Measurements from ENCODE around the gene ZFYVE26.
"Not testable (repeated sequence)": the region's sequence is repeated elsewhere in the genome, so short reads cannot be mapped to it uniquely, and the experiment has no call there.

Gene ZFYVE26

DNA sequence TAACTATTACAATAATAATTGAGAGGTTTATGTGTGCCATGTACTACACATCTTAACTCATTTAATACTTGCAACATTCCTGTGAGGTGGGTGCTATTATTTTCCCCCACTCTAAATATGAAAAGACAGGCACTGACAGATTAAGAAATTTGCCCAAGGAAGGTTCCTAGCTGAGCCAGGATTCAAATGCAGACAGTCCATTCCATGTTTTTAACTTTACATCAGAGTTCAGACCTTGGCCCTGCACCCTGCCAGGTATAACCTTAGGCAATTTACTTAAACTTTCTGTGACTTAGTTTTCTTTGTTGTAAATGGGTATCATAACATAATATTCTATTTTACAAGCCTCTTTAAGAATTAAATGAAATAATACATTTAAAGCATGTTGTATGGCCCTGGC lies 88.1 kb downstream of the ZFYVE26 start:
- no peak overlapping the region for H3K4me3 ChIP-seq (ENCODE audit: low read depth, low read length)
- no peak for DNase-seq (ENCODE audit: low read depth)
- TF ChIP-seq, protein P1, sequence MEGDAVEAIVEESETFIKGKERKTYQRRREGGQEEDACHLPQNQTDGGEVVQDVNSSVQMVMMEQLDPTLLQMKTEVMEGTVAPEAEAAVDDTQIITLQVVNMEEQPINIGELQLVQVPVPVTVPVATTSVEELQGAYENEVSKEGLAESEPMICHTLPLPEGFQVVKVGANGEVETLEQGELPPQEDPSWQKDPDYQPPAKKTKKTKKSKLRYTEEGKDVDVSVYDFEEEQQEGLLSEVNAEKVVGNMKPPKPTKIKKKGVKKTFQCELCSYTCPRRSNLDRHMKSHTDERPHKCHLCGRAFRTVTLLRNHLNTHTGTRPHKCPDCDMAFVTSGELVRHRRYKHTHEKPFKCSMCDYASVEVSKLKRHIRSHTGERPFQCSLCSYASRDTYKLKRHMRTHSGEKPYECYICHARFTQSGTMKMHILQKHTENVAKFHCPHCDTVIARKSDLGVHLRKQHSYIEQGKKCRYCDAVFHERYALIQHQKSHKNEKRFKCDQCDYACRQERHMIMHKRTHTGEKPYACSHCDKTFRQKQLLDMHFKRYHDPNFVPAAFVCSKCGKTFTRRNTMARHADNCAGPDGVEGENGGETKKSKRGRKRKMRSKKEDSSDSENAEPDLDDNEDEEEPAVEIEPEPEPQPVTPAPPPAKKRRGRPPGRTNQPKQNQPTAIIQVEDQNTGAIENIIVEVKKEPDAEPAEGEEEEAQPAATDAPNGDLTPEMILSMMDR (IDR thresholded peaks at IDR 0.05; ENCODE audit: low read depth, low read length, missing control alignments): no peak

DNA sequence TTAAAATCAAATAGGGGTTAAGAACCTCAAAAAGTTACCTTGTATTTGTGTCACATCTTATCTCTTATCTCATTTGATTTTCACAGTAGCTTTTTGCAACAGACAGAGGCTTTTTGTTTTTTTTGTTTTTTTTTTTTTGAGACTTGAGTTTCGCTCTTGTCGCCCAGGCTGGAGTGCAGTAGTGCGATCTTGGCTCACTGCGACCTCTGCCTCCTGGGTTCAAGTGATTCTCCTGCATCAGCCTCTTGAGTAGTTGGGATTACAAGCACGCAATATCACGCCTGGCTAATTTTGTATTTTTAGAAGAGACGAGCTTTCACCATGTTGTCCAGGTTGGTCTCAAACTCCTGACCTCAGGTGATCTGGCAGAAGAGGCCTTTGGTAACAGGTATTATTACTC lies 89.0 kb downstream of the ZFYVE26 start:
- no peak for DNase-seq (ENCODE audit: low read depth)
- TF ChIP-seq, protein P1 (IDR thresholded peaks at IDR 0.05; ENCODE audit: low read depth, low read length, missing control alignments): no peak
- H3K4me3 ChIP-seq (ENCODE audit: low read depth, low read length): no peak overlapping the region

DNA sequence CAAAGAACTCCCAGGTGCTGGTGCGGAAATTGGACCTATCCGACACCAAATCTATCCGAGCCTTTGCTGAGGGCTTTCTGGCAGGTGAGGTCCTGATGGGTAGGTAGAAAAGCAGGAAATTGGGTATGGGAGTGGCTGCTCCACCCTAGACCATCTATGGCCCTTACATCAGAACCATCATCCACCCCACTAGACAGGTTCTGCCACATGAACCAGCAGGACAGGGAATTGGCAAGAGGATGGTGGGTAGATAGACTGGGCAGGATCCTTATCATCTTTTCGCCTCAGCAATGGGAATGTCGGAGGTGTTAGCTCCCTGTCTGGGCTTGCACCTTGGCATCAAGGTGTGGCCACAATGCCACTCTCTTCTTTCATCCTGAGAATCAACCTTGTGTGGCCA lies 91.2 kb downstream of the ZFYVE26 start:
- TF ChIP-seq, protein P1 (IDR thresholded peaks at IDR 0.05; ENCODE audit: low read depth, low read length, missing control alignments): no peak
- no peak for DNase-seq (ENCODE audit: low read depth)
- H3K4me3 ChIP-seq (ENCODE audit: low read depth, low read length): no peak overlapping the region

DNA sequence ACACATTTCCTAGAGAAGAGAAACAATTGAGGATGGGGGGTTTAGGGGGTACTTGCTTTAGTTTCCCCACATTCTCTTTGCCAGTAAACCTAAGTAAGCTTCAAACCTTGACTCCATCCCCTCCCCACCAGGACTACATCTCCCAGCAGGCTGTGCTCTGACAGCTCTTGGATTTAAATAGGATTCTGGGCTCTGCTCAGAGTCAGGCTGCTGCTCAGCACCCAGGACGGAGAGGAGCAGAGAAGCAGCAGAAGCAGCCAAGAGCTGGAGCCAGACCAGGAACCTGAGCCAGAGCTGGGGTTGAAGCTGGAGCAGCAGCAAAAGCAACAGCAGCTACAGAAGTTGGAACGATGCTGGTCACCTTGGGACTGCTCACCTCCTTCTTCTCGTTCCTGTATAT lies 94.1 kb downstream of the ZFYVE26 start:
- no peak for DNase-seq (ENCODE audit: low read depth)
- TF ChIP-seq, protein P1 (IDR thresholded peaks at IDR 0.05; ENCODE audit: low read depth, low read length, missing control alignments): no peak
- H3K4me3 ChIP-seq (ENCODE audit: low read depth, low read length): no peak overlapping the region

DNA sequence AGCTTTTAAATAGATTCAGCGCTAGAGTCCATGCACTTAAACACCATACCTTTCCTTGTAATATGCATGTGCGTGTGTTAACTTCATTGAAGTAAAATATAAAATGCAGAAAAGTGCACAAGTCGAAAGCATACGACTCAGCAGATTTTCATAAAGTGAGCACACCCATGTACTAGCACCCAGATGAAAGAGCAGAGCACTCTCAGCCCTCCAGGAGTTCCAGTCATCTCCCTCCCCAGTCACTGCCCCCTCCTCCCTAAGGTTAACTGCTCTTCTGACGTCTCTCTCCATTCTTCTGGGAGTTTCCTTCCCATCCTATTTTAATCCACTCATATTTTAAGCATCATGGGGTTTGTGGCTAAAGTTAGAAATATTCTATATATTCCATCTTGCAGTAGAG lies 94.5 kb downstream of the ZFYVE26 start:
- H3K4me3 ChIP-seq (ENCODE audit: low read depth, low read length): no peak overlapping the region
- TF ChIP-seq, protein P1 (IDR thresholded peaks at IDR 0.05; ENCODE audit: low read depth, low read length, missing control alignments): no peak

DNA sequence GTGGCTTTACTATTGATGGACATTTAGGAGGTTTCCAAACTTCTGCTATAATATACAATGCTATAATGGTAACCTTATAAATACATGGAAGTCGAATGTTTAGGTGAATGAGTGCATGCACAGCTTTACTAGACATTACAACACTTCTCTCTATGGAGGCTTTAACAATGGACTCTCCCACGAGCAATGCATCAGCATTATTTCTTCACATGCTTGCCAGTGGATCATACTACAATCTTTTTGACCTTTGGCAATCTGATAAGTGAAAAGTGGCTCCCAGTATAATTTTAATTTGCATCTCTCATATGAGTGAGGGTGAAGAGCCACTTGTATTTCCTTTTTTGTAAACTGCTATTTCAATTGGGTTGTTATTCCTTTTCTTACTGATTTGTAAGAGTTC lies 96.5 kb downstream of the ZFYVE26 start:
- H3K4me3 ChIP-seq (ENCODE audit: low read depth, low read length): no peak overlapping the region
- DNase-seq (ENCODE audit: low read depth): no peak
- TF ChIP-seq, protein P1 (IDR thresholded peaks at IDR 0.05; ENCODE audit: low read depth, low read length, missing control alignments): no peak

More for the DNA sequence above, 94.5 kb downstream of the ZFYVE26 start:
- DNase-seq (ENCODE audit: low read depth): no peak

DNA sequence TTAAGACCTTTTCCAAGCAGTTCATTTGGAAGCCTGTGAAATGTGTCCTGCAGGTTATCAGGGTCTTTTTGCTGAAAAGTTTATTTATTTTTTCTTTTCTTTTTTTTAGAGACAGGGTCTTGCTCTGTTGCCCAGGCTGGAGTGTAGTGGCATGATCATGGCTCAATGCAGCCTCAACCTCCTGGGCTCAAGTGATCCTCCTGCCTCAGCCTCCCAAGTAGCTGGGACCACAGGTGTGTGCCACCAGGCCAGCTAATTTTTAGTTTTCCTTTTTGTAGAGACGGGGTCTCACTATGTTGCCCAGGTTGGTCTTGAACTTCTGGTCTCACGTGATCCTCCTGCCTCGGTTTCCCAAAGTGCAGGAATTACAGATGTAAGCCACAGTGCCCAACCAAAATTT lies 97.0 kb downstream of the ZFYVE26 start:
- DNase-seq (ENCODE audit: low read depth); H3K4me3 ChIP-seq (ENCODE audit: low read depth, low read length): not testable (repeated sequence)

DNA sequence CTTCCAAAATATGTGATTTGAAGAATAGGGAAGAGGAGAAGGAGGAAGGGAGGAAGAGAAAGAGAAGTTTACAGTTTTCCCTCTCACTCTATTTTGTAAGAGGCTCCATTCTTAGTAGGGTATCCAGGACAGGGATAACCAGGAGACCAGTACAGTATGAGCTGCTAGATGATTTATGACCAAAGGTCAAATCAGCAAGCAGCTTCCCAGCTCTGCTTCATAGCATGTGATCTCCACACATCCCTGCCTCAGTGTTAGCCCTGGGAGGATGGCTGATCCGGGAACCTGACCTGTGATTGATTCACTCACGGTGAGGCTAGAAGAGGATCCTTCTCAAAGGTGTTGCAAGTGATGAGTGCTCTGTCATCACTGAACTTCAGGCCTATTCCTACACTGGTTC lies 98.1 kb downstream of the ZFYVE26 start:
- TF ChIP-seq, protein P1 (IDR thresholded peaks at IDR 0.05; ENCODE audit: low read depth, low read length, missing control alignments): no peak
- no peak for DNase-seq (ENCODE audit: low read depth)
- H3K4me3 ChIP-seq (ENCODE audit: low read depth, low read length): no peak overlapping the region

Data from GM12864 (cell line).